Psoas muscle (tissue), 8 donors: Measurements from ENCODE around the gene EPM2A. TPM values are rescaled to one million over a fixed set of nuclear protein-coding genes. Genes with fewer than 3 reads are reported as not detected.
A peak's percentile ranks its signal among the peaks of the same experiment; 100 is the strongest.

Source experiments
- ATAC-seq, 4 donors: fragments of 200-7000 bp; cut with Tn5 transposase; one replicate each; pipeline ENCODE4 v1.9.1; 2020; ENCODE audit warnings: moderate library complexity in 3 of 4, mild to moderate bottlenecking in 2 of 4
- DNase-seq, 2 donors: peaks; one replicate each; pipeline ENCODE4 v3.0.0-alpha.2; 2020
- H3K27ac ChIP-seq: fragments of 200-600 bp; one replicate; pipeline ENCODE4 v1.8.0; 2022
- H3K27me3 ChIP-seq, 3 donors: fragments of 200-600 bp in 1 of 3; one replicate each; pipeline versions ENCODE4 v1.6.1 to v1.8.0; 2013 to 2022; ENCODE audit warnings: low read length in 2 of 3, mild to moderate bottlenecking in 2 of 3, moderate library complexity in 1 of 3; ENCODE audit not compliant: insufficient read depth in 3 of 3
- H3K36me3 ChIP-seq, 2 donors: fragments of 200-600 bp in 1 of 2; one replicate each; pipeline versions ENCODE4 v1.6.1 to v1.8.0; 2013 to 2022; ENCODE audit warnings: low read depth in 1 of 2, mild to moderate bottlenecking in 1 of 2, moderate library complexity in 1 of 2; ENCODE audit not compliant: insufficient read depth in 1 of 2
- H3K4me1 ChIP-seq: fragments of 200-600 bp; one replicate; pipeline ENCODE4 v1.8.0; 2022
- H3K4me3 ChIP-seq: fragments of 200-600 bp; one replicate; pipeline ENCODE4 v1.8.0; 2022; ENCODE audit warnings: mild to moderate bottlenecking
- H3K9me3 ChIP-seq: fragments of 200-600 bp; one replicate; pipeline ENCODE4 v1.8.0; 2022
- WGBS, 3 donors: extraction: QIAGEN DNeasy Blood & Tissue Kit; methylation state at CpG; one replicate each; pipeline versions ENCODE4 v1.1.6 to v1.1.7; 2013; 5-methylcytosine and 5-hydroxymethylcytosine counted together
- intact Hi-C, 2 donors: fragments of 100-400 bp; cut with DNase I; formaldehyde crosslinking; loops; one replicate each; pipeline versions ENCODE4 v1.11.0 to v1.14.2; 2022
- polyA plus RNA-seq, 3 donors: library from polyadenylated mRNA; stranded (reverse); fragments of 200-250 nt; gene quantifications; one replicate each; pipeline ENCODE4 v1.2.3, GENCODE V29; 2013
- total RNA-seq, 4 donors: library from RNA; stranded (reverse); fragmentation: NEBNext Ultra II Directional in 2 of 4; extraction: Animal tissue kit (Norgen Biotek cat#: 25700) in 2 of 4; gene quantifications; one replicate each; pipeline versions ENCODE4 v1.2.1 to v1.2.4, GENCODE V29; 2021 to 2023
- TF ChIP-seq, protein P1 (sequence below): fragments of 200-600 bp; IDR thresholded peaks from one replicate; pipeline ENCODE4 v1.8.0; 2022; ENCODE audit warnings: antibody characterized with exemption
- donor health status: healthy with polysubstance abuse.
- donor health status: DM: no; HTN: no; CAD: no; lungs with moderate emphysema.
- donor health status: Bipolar disorder and iron deficiency.
- donor health status: healthy.
- donor health status: DM: yes; HTN: yes; CAD: no.
- donor health status: DM: no; HTN: no; CAD: no.
- donor health status: DM: no; HTN: no; CAD: no.
- donor health status: DM: yes; HTN: yes; CAD: no.

EPM2A gene
- total and polyA plus RNA-seq, 7 donors, result 30.1 to 88.4 (median 67.6) TPM

DNA sequence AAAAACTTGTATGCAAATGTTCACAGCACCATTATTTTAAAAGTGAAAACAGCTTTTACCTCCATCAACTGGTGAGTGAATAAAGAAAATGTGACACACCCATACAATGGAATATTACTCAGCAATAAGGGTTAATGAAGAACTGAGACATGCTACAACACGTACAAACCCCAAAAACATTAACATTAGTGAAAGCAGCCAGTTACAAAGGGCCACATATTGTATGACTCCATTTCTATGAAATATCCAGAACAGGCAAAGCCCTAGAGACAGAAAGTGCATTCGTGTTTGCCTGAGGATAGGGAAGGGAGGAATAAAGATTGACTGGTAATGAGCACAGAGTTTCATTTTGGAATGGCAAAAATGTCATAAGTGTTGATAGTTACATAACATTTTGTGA lies 21.5 kb downstream of the EPM2A start:
- H3K4me1 ChIP-seq, result no peaks in the 10 kb centered on the region
- TF ChIP-seq, protein P1, sequence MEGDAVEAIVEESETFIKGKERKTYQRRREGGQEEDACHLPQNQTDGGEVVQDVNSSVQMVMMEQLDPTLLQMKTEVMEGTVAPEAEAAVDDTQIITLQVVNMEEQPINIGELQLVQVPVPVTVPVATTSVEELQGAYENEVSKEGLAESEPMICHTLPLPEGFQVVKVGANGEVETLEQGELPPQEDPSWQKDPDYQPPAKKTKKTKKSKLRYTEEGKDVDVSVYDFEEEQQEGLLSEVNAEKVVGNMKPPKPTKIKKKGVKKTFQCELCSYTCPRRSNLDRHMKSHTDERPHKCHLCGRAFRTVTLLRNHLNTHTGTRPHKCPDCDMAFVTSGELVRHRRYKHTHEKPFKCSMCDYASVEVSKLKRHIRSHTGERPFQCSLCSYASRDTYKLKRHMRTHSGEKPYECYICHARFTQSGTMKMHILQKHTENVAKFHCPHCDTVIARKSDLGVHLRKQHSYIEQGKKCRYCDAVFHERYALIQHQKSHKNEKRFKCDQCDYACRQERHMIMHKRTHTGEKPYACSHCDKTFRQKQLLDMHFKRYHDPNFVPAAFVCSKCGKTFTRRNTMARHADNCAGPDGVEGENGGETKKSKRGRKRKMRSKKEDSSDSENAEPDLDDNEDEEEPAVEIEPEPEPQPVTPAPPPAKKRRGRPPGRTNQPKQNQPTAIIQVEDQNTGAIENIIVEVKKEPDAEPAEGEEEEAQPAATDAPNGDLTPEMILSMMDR, result no peak
- intact Hi-C loops, result no loop called here
- H3K9me3 ChIP-seq, result peaks cover 6% of the 10 kb centered on the region
- peaks cover 4 to 7% of the 10 kb centered on the region in 2 donors for H3K36me3 ChIP-seq
- no peak overlapping the region for H3K27ac ChIP-seq
- ATAC-seq, result no peak
- WGBS, 3 donors, result 78 to 94% (median 92%) methylated on average over 2 of the region's 2 CpGs
- DNase-seq, result no peak
- no peak overlapping the region for H3K4me3 ChIP-seq
- no peaks in the 10 kb centered on the region for H3K27me3 ChIP-seq

DNA sequence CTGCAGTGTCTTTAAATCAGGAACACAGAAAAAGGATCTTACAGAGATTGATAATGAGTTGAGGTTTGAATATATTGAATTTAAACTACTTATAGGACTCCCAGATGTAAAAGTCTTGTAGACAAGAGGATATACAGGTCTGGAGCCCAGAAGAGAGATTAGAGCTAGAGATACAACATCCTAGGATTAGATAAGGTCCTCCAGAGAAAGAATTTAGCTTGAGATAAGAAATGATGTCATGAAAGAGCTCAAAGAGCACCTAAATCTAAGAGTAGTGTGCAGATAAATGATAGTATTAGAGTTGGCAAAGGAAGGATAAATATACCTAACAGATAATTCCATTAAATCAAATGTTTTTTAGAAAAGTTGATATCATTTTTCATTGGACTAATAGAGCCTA lies 23.9 kb downstream of the EPM2A start:
- ATAC-seq, result no peak
- H3K27ac ChIP-seq, result no peak overlapping the region

DNA sequence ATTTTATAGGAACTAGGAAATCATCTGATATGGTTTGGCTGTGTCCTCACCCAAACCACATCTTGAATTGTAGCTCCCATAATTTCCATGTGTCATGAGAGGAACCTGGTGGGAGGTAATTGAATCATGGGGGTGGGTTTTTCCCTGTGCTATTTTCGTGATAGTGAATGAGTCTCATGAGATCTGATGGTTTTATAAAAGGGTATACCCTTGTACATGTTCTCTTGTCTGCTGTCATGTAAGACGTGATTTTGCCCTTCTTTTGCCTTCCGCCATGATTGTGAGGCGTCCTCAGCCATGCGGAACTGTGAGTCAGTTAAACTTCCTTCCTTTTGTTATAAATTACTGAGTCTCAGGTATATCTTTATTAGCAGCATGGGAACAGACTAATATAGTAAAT lies 27.9 kb downstream of the EPM2A start:
- no peak for ATAC-seq
- intact Hi-C loops, result no loop called here

More for the DNA sequence above, 23.9 kb downstream of the EPM2A start:
- H3K36me3 ChIP-seq, result peaks cover 4 to 7% of the 10 kb centered on the region in 2 donors
- peaks cover 6% of the 10 kb centered on the region for H3K9me3 ChIP-seq
- H3K4me3 ChIP-seq, result no peak overlapping the region
- DNase-seq, result no peak
- TF ChIP-seq, protein P1, result no peak
- H3K27me3 ChIP-seq, result no peaks in the 10 kb centered on the region
- peaks cover 9% of the 10 kb centered on the region for H3K4me1 ChIP-seq
- intact Hi-C loops, result no loop called here

DNA sequence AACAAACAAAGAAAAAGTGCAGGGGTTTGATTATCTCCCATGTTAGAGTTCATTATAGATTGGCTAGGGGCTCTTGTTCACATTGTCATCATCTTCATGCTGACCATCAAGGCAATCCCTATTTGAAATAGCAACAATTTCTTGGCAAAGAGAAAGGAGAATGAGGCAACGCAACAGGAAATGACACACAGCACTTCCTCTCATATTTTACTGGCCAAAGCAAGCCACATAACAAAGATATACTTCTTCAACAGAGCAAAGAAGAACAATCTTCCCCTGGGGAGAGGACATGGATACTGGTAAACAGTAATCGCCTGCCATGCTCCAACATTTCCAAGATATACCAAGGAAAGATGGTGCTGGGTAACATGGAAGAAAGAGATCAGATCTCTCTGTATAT lies 29.8 kb downstream of the EPM2A start:
- Histone ChIP-seq H3K27ac (peak overlapping the region; percentile 43), H3K4me1 (peaks cover 30% of the 10 kb centered on the region), H3K36me3 (no peaks in the 10 kb centered on the region), H3K27me3 (no peaks in the 10 kb centered on the region), H3K9me3 (no peaks in the 10 kb centered on the region), H3K4me3 (no peak overlapping the region)
- intact Hi-C loops, result no loop called here
- no peak for DNase-seq
- 76 to 84% (median 77%) methylated on average over 2 of the region's 2 CpGs for WGBS, 3 donors
- TF ChIP-seq, protein P1, result no peak
- peak; percentile 28 to 61 (median 58) for ATAC-seq

More for the DNA sequence above, 27.9 kb downstream of the EPM2A start:
- Histone ChIP-seq H3K27me3 (no peaks in the 10 kb centered on the region), H3K27ac (no peak overlapping the region), H3K9me3 (no peaks in the 10 kb centered on the region), H3K36me3 (no peaks in the 10 kb centered on the region), H3K4me3 (no peak overlapping the region), H3K4me1 (peaks cover 30% of the 10 kb centered on the region)
- 94 to 95% (median 94%) methylated on average over 5 of the region's 5 CpGs for WGBS, 3 donors
- DNase-seq, result no peak
- TF ChIP-seq, protein P1, result no peak

DNA sequence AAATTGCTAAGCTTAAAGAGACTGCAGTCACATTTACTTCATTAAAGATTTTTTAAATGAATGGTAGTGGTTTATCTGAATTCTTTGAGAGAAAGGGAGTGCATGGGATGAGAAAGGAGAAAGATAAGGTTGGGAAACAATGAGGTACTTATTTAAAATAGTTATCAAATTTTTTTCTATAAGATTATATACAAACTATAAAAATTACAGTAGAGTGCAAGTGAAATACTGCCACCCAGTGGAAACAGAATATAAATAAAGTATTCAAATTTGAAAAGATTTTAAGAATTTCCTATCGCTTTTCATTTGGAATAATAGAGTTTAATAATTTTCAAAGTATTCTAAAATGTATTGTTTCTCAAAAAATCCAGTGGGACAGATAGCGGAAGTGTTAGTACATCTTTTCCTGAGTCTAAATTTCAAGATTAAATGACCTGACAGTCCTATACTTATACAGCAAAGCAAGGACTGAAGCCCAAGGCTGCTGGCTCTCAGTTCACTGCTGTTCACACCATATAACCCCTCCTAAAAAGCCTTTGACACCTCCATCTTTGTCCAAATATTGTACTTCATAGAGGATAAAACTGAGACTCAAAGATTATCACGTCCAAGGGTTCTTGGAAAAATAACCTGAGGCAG lies 31.1 kb downstream of the EPM2A start:
- 41 to 60% (median 54%) methylated on average over 3 of the region's 3 CpGs for WGBS, 3 donors
- Histone ChIP-seq H3K9me3 (no peaks in the 10 kb centered on the region), H3K4me3 (no peak overlapping the region), H3K27ac (no peak overlapping the region), H3K27me3 (no peaks in the 10 kb centered on the region), H3K4me1 (peaks cover 36% of the 10 kb centered on the region), H3K36me3 (no peaks in the 10 kb centered on the region)
- ATAC-seq, result no peak
- intact Hi-C loops, result no loop called here
- DNase-seq, result no peak
- TF ChIP-seq, protein P1, result peak; percentile 57
